ES-I3 (cell line): ENCODE measurements around the gene SIGLEC5.
"Not testable (repeated sequence)": the region's sequence is repeated elsewhere in the genome, so short reads cannot be mapped to it uniquely, and the experiment has no call there.

Source experiments
- H3K36me3 ChIP-seq: 2 replicates; pipeline ENCODE4 v1.6.1; 2013; ENCODE audit warnings: mild to moderate bottlenecking, low read length, control low read depth, moderate library complexity; ENCODE audit not compliant: insufficient read depth
- H3K4me1 ChIP-seq: 2 replicates; pipeline ENCODE4 v1.6.1; 2013; ENCODE audit warnings: mild to moderate bottlenecking, control low read depth, low read length; ENCODE audit not compliant: insufficient read depth
- H3K9ac ChIP-seq: 2 replicates; pipeline ENCODE4 v1.6.1; 2013; ENCODE audit warnings: low read depth, mild to moderate bottlenecking, low read length, moderate library complexity
- H3K9me3 ChIP-seq: 2 replicates; pipeline ENCODE4 v1.6.1; 2013; ENCODE audit warnings: mild to moderate bottlenecking, low read length, moderate library complexity; ENCODE audit not compliant: control insufficient read depth, insufficient read depth

Gene SIGLEC5

GRCh38 chr19:51630315-51630714 lies at the start of gene SIGLEC5:
Gene SIGLEC5, minus strand, starts transcription at chr19:51630401. Its CDS starts 66 bp downstream, at chr19:51630335.
- not testable (repeated sequence) for H3K36me3 ChIP-seq, H3K9ac ChIP-seq, H3K9me3 ChIP-seq, H3K4me1 ChIP-seq

- Histone ChIP-seq H3K9me3 (no peaks in the 10 kb centered on the region), H3K36me3 (no peaks in the 10 kb centered on the region), H3K4me1 (no peaks in the 10 kb centered on the region), H3K9ac (no peak overlapping the region)
These were observed 46.4 kb upstream of the SIGLEC5 start for GRCh38 chr19:51676566-51677083.

- H3K9ac ChIP-seq, H3K9me3 ChIP-seq, H3K4me1 ChIP-seq, H3K36me3 ChIP-seq: not testable (repeated sequence)
These were observed 45.8 kb upstream of the SIGLEC5 start for GRCh38 chr19:51675911-51676565.

- Histone ChIP-seq H3K4me1 (no peaks in the 10 kb centered on the region), H3K9ac (no peak overlapping the region), H3K9me3 (no peaks in the 10 kb centered on the region), H3K36me3 (no peaks in the 10 kb centered on the region)
These were observed 38.0 kb upstream of the SIGLEC5 start for GRCh38 chr19:51668216-51668615.

GRCh38 chr19:51664997-51665396 lies 34.8 kb upstream of the SIGLEC5 start:
- Histone ChIP-seq H3K4me1 (no peaks in the 10 kb centered on the region), H3K9me3 (no peaks in the 10 kb centered on the region), H3K9ac (no peak overlapping the region), H3K36me3 (no peaks in the 10 kb centered on the region)

- no peaks in the 10 kb centered on the region for H3K36me3 ChIP-seq
These were observed 33.9 kb upstream of the SIGLEC5 start for GRCh38 chr19:51664131-51664530.

GRCh38 chr19:51663650-51664049 lies 33.4 kb upstream of the SIGLEC5 start:
- Histone ChIP-seq H3K9me3 (no peaks in the 10 kb centered on the region), H3K4me1 (no peaks in the 10 kb centered on the region), H3K36me3 (no peaks in the 10 kb centered on the region), H3K9ac (no peak overlapping the region)

More at GRCh38 chr19:51664131-51664530, 33.9 kb upstream of the SIGLEC5 start:
- Histone ChIP-seq H3K9me3 (no peaks in the 10 kb centered on the region), H3K9ac (no peak overlapping the region), H3K4me1 (no peaks in the 10 kb centered on the region)

- no peaks in the 10 kb centered on the region for H3K9me3 ChIP-seq
- H3K36me3 ChIP-seq: no peaks in the 10 kb centered on the region
- no peaks in the 10 kb centered on the region for H3K4me1 ChIP-seq
- no peak overlapping the region for H3K9ac ChIP-seq
These were observed 30.9 kb upstream of the SIGLEC5 start for GRCh38 chr19:51660975-51661600.

GRCh38 chr19:51654783-51655182 lies 24.6 kb upstream of the SIGLEC5 start:
- no peaks in the 10 kb centered on the region for H3K9me3 ChIP-seq
- no peak overlapping the region for H3K9ac ChIP-seq
- H3K36me3 ChIP-seq: no peaks in the 10 kb centered on the region
- H3K4me1 ChIP-seq: no peaks in the 10 kb centered on the region

GRCh38 chr19:51653162-51653561 lies 23.0 kb upstream of the SIGLEC5 start:
- no peak overlapping the region for H3K9ac ChIP-seq
- no peaks in the 10 kb centered on the region for H3K9me3 ChIP-seq
- no peaks in the 10 kb centered on the region for H3K4me1 ChIP-seq
- H3K36me3 ChIP-seq: no peaks in the 10 kb centered on the region

GRCh38 chr19:51652266-51652665 lies 22.1 kb upstream of the SIGLEC5 start:
- H3K9ac ChIP-seq: no peak overlapping the region
- H3K9me3 ChIP-seq: no peaks in the 10 kb centered on the region
- no peaks in the 10 kb centered on the region for H3K4me1 ChIP-seq
- H3K36me3 ChIP-seq: no peaks in the 10 kb centered on the region

GRCh38 chr19:51651216-51651846 lies 21.1 kb upstream of the SIGLEC5 start:
- no peak overlapping the region for H3K9ac ChIP-seq
- H3K4me1 ChIP-seq: no peaks in the 10 kb centered on the region
- no peaks in the 10 kb centered on the region for H3K9me3 ChIP-seq
- no peaks in the 10 kb centered on the region for H3K36me3 ChIP-seq

- Histone ChIP-seq H3K9ac (no peak overlapping the region), H3K9me3 (no peaks in the 10 kb centered on the region), H3K36me3 (no peaks in the 10 kb centered on the region), H3K4me1 (no peaks in the 10 kb centered on the region)
These were observed 17.1 kb upstream of the SIGLEC5 start for GRCh38 chr19:51647318-51647717.

GRCh38 chr19:51646730-51647129 lies 16.5 kb upstream of the SIGLEC5 start, which contains the start of gene SIGLEC14:
Gene SIGLEC14, minus strand, starts transcription at chr19:51646825. Its CDS starts 66 bp downstream, at chr19:51646759.
- H3K36me3 ChIP-seq, H3K4me1 ChIP-seq, H3K9me3 ChIP-seq, H3K9ac ChIP-seq: not testable (repeated sequence)
